BLaER1 (cell line): Measurements from ENCODE around the gene SRPX2.

Experiments used
- H3K27ac ChIP-seq: shearing (Covaris generic); formaldehyde crosslinking; 2 replicates; pipeline ENCODE4 v1.8.1; 2022
- H3K27me3 ChIP-seq: shearing (Covaris generic); formaldehyde crosslinking; 2 replicates; pipeline ENCODE4 v1.8.1; 2022
- H3K36me3 ChIP-seq: shearing (Covaris generic); formaldehyde crosslinking; 2 replicates; pipeline ENCODE4 v1.8.1; 2022
- H3K4me1 ChIP-seq: shearing (Covaris generic); formaldehyde crosslinking; 2 replicates; pipeline ENCODE4 v1.8.1; 2022
- H3K4me2 ChIP-seq: shearing (Covaris generic); formaldehyde crosslinking; 2 replicates; pipeline ENCODE4 v1.8.1; 2022
- H3K4me3 ChIP-seq: shearing (Covaris generic); formaldehyde crosslinking; 2 replicates; pipeline ENCODE4 v1.8.1; 2022
- H3K9ac ChIP-seq: shearing (Covaris generic); formaldehyde crosslinking; 2 replicates; pipeline ENCODE4 v1.8.1; 2022
- H3K9me3 ChIP-seq: shearing (Covaris generic); formaldehyde crosslinking; 2 replicates; pipeline ENCODE4 v1.8.1; 2022
- H4K20me1 ChIP-seq: shearing (Covaris generic); formaldehyde crosslinking; 2 replicates; pipeline ENCODE4 v1.8.1; 2022
- Cebpa-rat ChIP-seq: shearing (Covaris generic); IDR thresholded peaks from 2 replicates; pipeline ENCODE4 v1.8.1; 2022

Gene SRPX2

GRCh38 chrX:100695302-100695701 lies 51.3 kb downstream of the SRPX2 start:
- TF ChIP-seq Cebpa-rat, result no peak
- no peak overlapping the region for H3K9ac ChIP-seq
- H3K27ac ChIP-seq, result no peak overlapping the region
- no peaks in the 10 kb centered on the region for H3K27me3 ChIP-seq
- H4K20me1 ChIP-seq, result no peaks in the 10 kb centered on the region
- H3K9me3 ChIP-seq, result no peaks in the 10 kb centered on the region
- H3K4me1 ChIP-seq, result no peaks in the 10 kb centered on the region
- H3K4me3 ChIP-seq, result no peak overlapping the region
- H3K4me2 ChIP-seq, result no peak overlapping the region
- H3K36me3 ChIP-seq, result no peaks in the 10 kb centered on the region

GRCh38 chrX:100695991-100696390 lies 52.0 kb downstream of the SRPX2 start:
- no peaks in the 10 kb centered on the region for H3K4me1 ChIP-seq
- no peaks in the 10 kb centered on the region for H3K9me3 ChIP-seq
- no peaks in the 10 kb centered on the region for H3K27me3 ChIP-seq
- H3K4me2 ChIP-seq, result no peak overlapping the region
- no peak overlapping the region for H3K4me3 ChIP-seq
- no peaks in the 10 kb centered on the region for H4K20me1 ChIP-seq
- H3K9ac ChIP-seq, result no peak overlapping the region
- TF ChIP-seq Cebpa-rat, result no peak
- H3K27ac ChIP-seq, result no peak overlapping the region
- H3K36me3 ChIP-seq, result no peaks in the 10 kb centered on the region

GRCh38 chrX:100696699-100697351 lies 52.8 kb downstream of the SRPX2 start:
- H3K4me2 ChIP-seq, result no peak overlapping the region
- no peaks in the 10 kb centered on the region for H4K20me1 ChIP-seq
- no peaks in the 10 kb centered on the region for H3K27me3 ChIP-seq
- no peaks in the 10 kb centered on the region for H3K9me3 ChIP-seq
- no peak overlapping the region for H3K4me3 ChIP-seq
- no peaks in the 10 kb centered on the region for H3K4me1 ChIP-seq
- TF ChIP-seq Cebpa-rat, result no peak
- no peak overlapping the region for H3K9ac ChIP-seq
- no peak overlapping the region for H3K27ac ChIP-seq
- H3K36me3 ChIP-seq, result no peaks in the 10 kb centered on the region

- H3K27ac ChIP-seq, result no peak overlapping the region
- H3K9me3 ChIP-seq, result no peaks in the 10 kb centered on the region
- H3K4me1 ChIP-seq, result no peaks in the 10 kb centered on the region
- no peak for TF ChIP-seq Cebpa-rat
- no peaks in the 10 kb centered on the region for H4K20me1 ChIP-seq
- no peak overlapping the region for H3K4me2 ChIP-seq
- no peak overlapping the region for H3K4me3 ChIP-seq
- no peak overlapping the region for H3K9ac ChIP-seq
- H3K36me3 ChIP-seq, result no peaks in the 10 kb centered on the region
- no peaks in the 10 kb centered on the region for H3K27me3 ChIP-seq
Measured at GRCh38 chrX:100698551-100698950, 54.6 kb downstream of the SRPX2 start.

GRCh38 chrX:100700809-100701208 lies 56.8 kb downstream of the SRPX2 start:
- H4K20me1 ChIP-seq, result no peaks in the 10 kb centered on the region
- TF ChIP-seq Cebpa-rat, result no peak

GRCh38 chrX:100704581-100705203 lies 60.7 kb downstream of the SRPX2 start:
- Histone ChIP-seq H3K9ac (no peak overlapping the region), H3K4me3 (no peak overlapping the region), H3K27me3 (no peaks in the 10 kb centered on the region), H3K27ac (no peak overlapping the region), H3K36me3 (no peaks in the 10 kb centered on the region), H3K9me3 (no peaks in the 10 kb centered on the region), H3K4me2 (no peak overlapping the region), H4K20me1 (no peaks in the 10 kb centered on the region), H3K4me1 (no peaks in the 10 kb centered on the region)
- TF ChIP-seq Cebpa-rat, result no peak

More at GRCh38 chrX:100700809-100701208, 56.8 kb downstream of the SRPX2 start:
- Histone ChIP-seq H3K27me3 (no peaks in the 10 kb centered on the region), H3K9me3 (no peaks in the 10 kb centered on the region), H3K4me2 (no peak overlapping the region), H3K4me3 (no peak overlapping the region), H3K9ac (no peak overlapping the region), H3K36me3 (no peaks in the 10 kb centered on the region), H3K27ac (no peak overlapping the region), H3K4me1 (no peaks in the 10 kb centered on the region)

GRCh38 chrX:100710816-100711215 lies 66.8 kb downstream of the SRPX2 start:
- Histone ChIP-seq H3K27me3 (no peaks in the 10 kb centered on the region), H3K27ac (no peak overlapping the region), H3K4me3 (no peak overlapping the region), H3K9ac (no peak overlapping the region), H3K36me3 (no peaks in the 10 kb centered on the region), H3K9me3 (no peaks in the 10 kb centered on the region), H3K4me2 (no peak overlapping the region), H3K4me1 (no peaks in the 10 kb centered on the region), H4K20me1 (no peaks in the 10 kb centered on the region)
- no peak for TF ChIP-seq Cebpa-rat

- H3K4me1 ChIP-seq, result no peaks in the 10 kb centered on the region
- no peak overlapping the region for H3K4me3 ChIP-seq
- H3K9me3 ChIP-seq, result no peaks in the 10 kb centered on the region
- no peak for TF ChIP-seq Cebpa-rat
- H3K9ac ChIP-seq, result no peak overlapping the region
- no peaks in the 10 kb centered on the region for H3K27me3 ChIP-seq
- H3K4me2 ChIP-seq, result no peak overlapping the region
- no peaks in the 10 kb centered on the region for H3K36me3 ChIP-seq
- H4K20me1 ChIP-seq, result no peaks in the 10 kb centered on the region
- no peak overlapping the region for H3K27ac ChIP-seq
Measured at GRCh38 chrX:100717363-100717762, 73.4 kb downstream of the SRPX2 start.

- TF ChIP-seq Cebpa-rat, result no peak
- H4K20me1 ChIP-seq, result no peaks in the 10 kb centered on the region
- no peak overlapping the region for H3K4me2 ChIP-seq
- no peaks in the 10 kb centered on the region for H3K27me3 ChIP-seq
- H3K4me1 ChIP-seq, result no peaks in the 10 kb centered on the region
- H3K9ac ChIP-seq, result no peak overlapping the region
- H3K27ac ChIP-seq, result no peak overlapping the region
- peaks cover 6% of the 10 kb centered on the region; the same call in 1 of the 2 replicates for H3K9me3 ChIP-seq
- H3K36me3 ChIP-seq, result no peaks in the 10 kb centered on the region
- H3K4me3 ChIP-seq, result no peak overlapping the region
Measured at GRCh38 chrX:100719139-100719538, 75.1 kb downstream of the SRPX2 start.

- H3K4me3 ChIP-seq, result no peak overlapping the region
- H3K27ac ChIP-seq, result no peak overlapping the region
- H3K9me3 ChIP-seq, result peaks cover 6% of the 10 kb centered on the region; the same call in 1 of the 2 replicates
- H3K27me3 ChIP-seq, result no peaks in the 10 kb centered on the region
- no peak overlapping the region for H3K4me2 ChIP-seq
- H4K20me1 ChIP-seq, result no peaks in the 10 kb centered on the region
- H3K4me1 ChIP-seq, result no peaks in the 10 kb centered on the region
- no peak for TF ChIP-seq Cebpa-rat
- H3K9ac ChIP-seq, result no peak overlapping the region
- no peaks in the 10 kb centered on the region for H3K36me3 ChIP-seq
Measured at GRCh38 chrX:100720301-100720700, 76.3 kb downstream of the SRPX2 start.
